PFSK-1 (cell line): Measurements from ENCODE around the gene CCDC181.

Source experiments
- FOXP2 ChIP-seq: optimal IDR thresholded peaks from 2 replicates; pipeline ENCODE3; 2011; ENCODE audit warnings: borderline replicate concordance, control low read depth, inconsistent platforms; ENCODE audit not compliant: insufficient read depth; ENCODE audit errors: extremely low read length, extremely low read depth
- POLR2AphosphoS5 ChIP-seq: IDR thresholded peaks from 2 replicates; pipeline ENCODE4 v1.6.1; 2012; ENCODE audit warnings: low read depth, mild to moderate bottlenecking, control low read depth, low read length, moderate library complexity
- SIN3A ChIP-seq: IDR thresholded peaks from 2 replicates; pipeline ENCODE4 v1.6.1; 2012; ENCODE audit warnings: mild to moderate bottlenecking, low read length, moderate library complexity, borderline replicate concordance; ENCODE audit not compliant: insufficient read depth
- TAF1 ChIP-seq: IDR thresholded peaks from 2 replicates; pipeline ENCODE4 v1.6.1; 2012; ENCODE audit warnings: low read length, control low read depth, borderline replicate concordance; ENCODE audit not compliant: insufficient read depth
- TF ChIP-seq, protein P1 (sequence below), 2 experiments: IDR thresholded peaks; 2 replicates each; pipeline versions ENCODE4 v1.6.1 to v1.8.0; 2011 to 2012; ENCODE audit warnings: low read depth in 2 of 2, low read length in 2 of 2, control low read depth in 1 of 2, inconsistent platforms in 1 of 2, mild to moderate bottlenecking in 1 of 2, moderate library complexity in 1 of 2; ENCODE audit not compliant: insufficient read depth in 1 of 2

The CCDC181 gene

DNA sequence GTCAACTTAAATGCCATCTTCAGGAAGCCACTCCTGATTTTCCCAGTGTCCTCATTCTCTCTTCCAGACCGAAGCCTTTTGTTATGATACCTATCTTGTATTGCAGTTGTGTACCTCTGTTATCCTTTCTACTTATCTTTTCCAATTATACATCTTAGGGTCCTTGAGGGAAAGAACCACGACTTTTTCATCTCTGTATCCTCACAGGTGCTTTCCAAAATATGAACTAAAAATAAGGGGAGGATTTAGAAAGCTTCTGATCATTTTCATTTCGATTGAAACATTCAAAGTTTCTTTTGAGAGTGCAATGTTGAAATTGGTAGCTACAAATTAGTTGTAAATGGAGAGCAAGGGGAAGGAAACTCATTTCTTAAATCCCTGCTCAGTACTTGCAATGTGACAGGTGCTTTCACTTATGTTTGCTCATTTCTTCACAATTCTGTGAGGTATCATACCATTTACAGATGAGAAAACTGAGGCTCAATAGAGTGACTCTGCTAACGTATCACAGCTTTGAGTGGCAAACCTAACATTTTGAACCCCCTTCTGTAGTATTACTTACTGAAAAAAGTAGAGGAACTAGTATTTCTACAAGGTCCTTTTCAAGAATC lies 34.2 kb upstream of the CCDC181 start:
- TF ChIP-seq SIN3A: no peak
- TF ChIP-seq POLR2AphosphoS5: no peak
- TF ChIP-seq TAF1: no peak
- TF ChIP-seq, protein P1, sequence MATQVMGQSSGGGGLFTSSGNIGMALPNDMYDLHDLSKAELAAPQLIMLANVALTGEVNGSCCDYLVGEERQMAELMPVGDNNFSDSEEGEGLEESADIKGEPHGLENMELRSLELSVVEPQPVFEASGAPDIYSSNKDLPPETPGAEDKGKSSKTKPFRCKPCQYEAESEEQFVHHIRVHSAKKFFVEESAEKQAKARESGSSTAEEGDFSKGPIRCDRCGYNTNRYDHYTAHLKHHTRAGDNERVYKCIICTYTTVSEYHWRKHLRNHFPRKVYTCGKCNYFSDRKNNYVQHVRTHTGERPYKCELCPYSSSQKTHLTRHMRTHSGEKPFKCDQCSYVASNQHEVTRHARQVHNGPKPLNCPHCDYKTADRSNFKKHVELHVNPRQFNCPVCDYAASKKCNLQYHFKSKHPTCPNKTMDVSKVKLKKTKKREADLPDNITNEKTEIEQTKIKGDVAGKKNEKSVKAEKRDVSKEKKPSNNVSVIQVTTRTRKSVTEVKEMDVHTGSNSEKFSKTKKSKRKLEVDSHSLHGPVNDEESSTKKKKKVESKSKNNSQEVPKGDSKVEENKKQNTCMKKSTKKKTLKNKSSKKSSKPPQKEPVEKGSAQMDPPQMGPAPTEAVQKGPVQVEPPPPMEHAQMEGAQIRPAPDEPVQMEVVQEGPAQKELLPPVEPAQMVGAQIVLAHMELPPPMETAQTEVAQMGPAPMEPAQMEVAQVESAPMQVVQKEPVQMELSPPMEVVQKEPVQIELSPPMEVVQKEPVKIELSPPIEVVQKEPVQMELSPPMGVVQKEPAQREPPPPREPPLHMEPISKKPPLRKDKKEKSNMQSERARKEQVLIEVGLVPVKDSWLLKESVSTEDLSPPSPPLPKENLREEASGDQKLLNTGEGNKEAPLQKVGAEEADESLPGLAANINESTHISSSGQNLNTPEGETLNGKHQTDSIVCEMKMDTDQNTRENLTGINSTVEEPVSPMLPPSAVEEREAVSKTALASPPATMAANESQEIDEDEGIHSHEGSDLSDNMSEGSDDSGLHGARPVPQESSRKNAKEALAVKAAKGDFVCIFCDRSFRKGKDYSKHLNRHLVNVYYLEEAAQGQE (IDR thresholded peaks at IDR 0.05; ENCODE audit: insufficient read depth in 1 of 2, low read depth in 2 of 2, low read length in 2 of 2): no peak
- no peak for TF ChIP-seq FOXP2

GRCh38 chr1:169460191-169460833 lies 33.0 kb upstream of the CCDC181 start:
- TF ChIP-seq FOXP2: no peak
- TF ChIP-seq TAF1: no peak
- no peak for TF ChIP-seq SIN3A
- TF ChIP-seq, protein P1 (IDR thresholded peaks at IDR 0.05; ENCODE audit: insufficient read depth in 1 of 2, low read depth in 2 of 2, low read length in 2 of 2): no peak
- no peak for TF ChIP-seq POLR2AphosphoS5

- TF ChIP-seq SIN3A (no peak), POLR2AphosphoS5 (no peak), FOXP2 (no peak), TAF1 (no peak)
- TF ChIP-seq, protein P1 (IDR thresholded peaks at IDR 0.05; ENCODE audit: insufficient read depth in 1 of 2, low read depth in 2 of 2, low read length in 2 of 2): no peak
Measured at GRCh38 chr1:169457443-169457842, 30.2 kb upstream of the CCDC181 start.

- TF ChIP-seq, protein P1 (IDR thresholded peaks at IDR 0.05; ENCODE audit: insufficient read depth in 1 of 2, low read depth in 2 of 2, low read length in 2 of 2): no peak
- no peak for TF ChIP-seq TAF1
- no peak for TF ChIP-seq POLR2AphosphoS5
- no peak for TF ChIP-seq SIN3A
- TF ChIP-seq FOXP2: no peak
Measured at GRCh38 chr1:169456029-169456428, 28.8 kb upstream of the CCDC181 start.
